ENCODE data around the gene GTSF1L.

Gene GTSF1L

GRCh38 chr20:43744966-43745730, 18.3 kb upstream of the GTSF1L start:
- DNase-seq, result no peak

- no peak for DNase-seq
Observed at GRCh38 chr20:43744151-43744611, 17.4 kb upstream of the GTSF1L start.

- no peak for DNase-seq
Observed at GRCh38 chr20:43740642-43741041, 13.8 kb upstream of the GTSF1L start.

- no peak for DNase-seq
Observed at GRCh38 chr20:43739148-43739749, 12.4 kb upstream of the GTSF1L start.

- no peak for DNase-seq
Observed at GRCh38 chr20:43737925-43738324, 11.1 kb upstream of the GTSF1L start.

GRCh38 chr20:43736588-43737158, 9.9 kb upstream of the GTSF1L start:
- DNase-seq, result peak; percentile 35

GRCh38 chr20:43731927-43732326, 5.1 kb upstream of the GTSF1L start:
- DNase-seq, result no peak

- DNase-seq, result no peak
Observed at GRCh38 chr20:43731469-43731868, 4.7 kb upstream of the GTSF1L start.

GRCh38 chr20:43728686-43729255, 2.0 kb upstream of the GTSF1L start:
- no peak for DNase-seq

- DNase-seq, result peak; percentile 56 to 66
Observed at GRCh38 chr20:43727980-43728590, 1.3 kb upstream of the GTSF1L start.

- no peak for DNase-seq
Observed at GRCh38 chr20:43726333-43726732, 469 bp downstream of the GTSF1L start.

GRCh38 chr20:43725666-43726065, 1.1 kb downstream of the GTSF1L start:
- no peak for DNase-seq

- no peak for DNase-seq
Observed at GRCh38 chr20:43724383-43724782, 2.4 kb downstream of the GTSF1L start.

GRCh38 chr20:43723735-43724134, 3.1 kb downstream of the GTSF1L start:
- DNase-seq, result no peak

- DNase-seq, result no peak
Observed at GRCh38 chr20:43723186-43723585, 3.6 kb downstream of the GTSF1L start.

- peak; percentile 45 to 63 for DNase-seq
Observed at GRCh38 chr20:43722153-43722505, 4.7 kb downstream of the GTSF1L start.

GRCh38 chr20:43721429-43722152, 5.2 kb downstream of the GTSF1L start:
- no peak for DNase-seq

GRCh38 chr20:43721097-43721428, 5.7 kb downstream of the GTSF1L start:
- no peak for DNase-seq

- no peak for DNase-seq
Observed at GRCh38 chr20:43720007-43720406, 6.8 kb downstream of the GTSF1L start.

- no peak for DNase-seq
Observed at GRCh38 chr20:43717616-43717995, 9.2 kb downstream of the GTSF1L start.

GRCh38 chr20:43716757-43717615, 9.8 kb downstream of the GTSF1L start:
- DNase-seq, result no peak

- DNase-seq, result no peak
Observed at GRCh38 chr20:43716123-43716522, 10.7 kb downstream of the GTSF1L start.
